Astrocyte of the spinal cord (primary cell): ENCODE data around the gene ATF7.

Experiments
- DNase-seq: peaks from one replicate; pipeline ENCODE4 v3.0.0; 2011; ENCODE audit warnings: low read depth, low spot score
- H3K4me3 ChIP-seq: 2 replicates; pipeline ENCODE4 v1.5.1; 2011; ENCODE audit warnings: low read depth, mild to moderate bottlenecking, low read length, moderate library complexity
- in situ Hi-C: cut with HindIII; loops from 2 replicates; pipeline ENCODE4 v1.10.0; 2017; ENCODE audit warnings: low sequenced_read_pairs
- TF ChIP-seq, protein P1 (sequence below): IDR thresholded peaks from 2 replicates; pipeline ENCODE4 v1.5.1; 2012; ENCODE audit warnings: low read depth, mild to moderate bottlenecking, low read length, inconsistent platforms

ATF7 gene

DNA sequence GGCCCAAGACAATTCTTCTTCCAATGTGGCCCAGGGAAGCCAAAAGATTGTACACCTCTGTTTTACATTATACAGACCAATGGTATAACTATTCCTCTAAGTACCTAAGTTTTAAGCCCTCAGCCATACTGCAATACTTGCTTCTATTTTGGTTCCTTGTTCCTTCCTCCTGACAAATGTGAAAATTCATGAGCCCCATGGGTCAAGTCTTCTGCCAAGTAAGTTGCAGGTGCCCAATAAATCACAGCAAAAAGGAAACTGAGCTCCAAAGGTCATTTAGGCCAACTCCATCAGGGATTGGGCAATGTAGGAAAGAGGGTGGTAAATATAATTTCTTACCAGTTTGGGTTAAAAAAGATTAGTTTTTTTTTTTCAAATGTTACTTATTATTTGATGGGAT, 61.2 kb downstream of the ATF7 start:
- TF ChIP-seq, protein P1, sequence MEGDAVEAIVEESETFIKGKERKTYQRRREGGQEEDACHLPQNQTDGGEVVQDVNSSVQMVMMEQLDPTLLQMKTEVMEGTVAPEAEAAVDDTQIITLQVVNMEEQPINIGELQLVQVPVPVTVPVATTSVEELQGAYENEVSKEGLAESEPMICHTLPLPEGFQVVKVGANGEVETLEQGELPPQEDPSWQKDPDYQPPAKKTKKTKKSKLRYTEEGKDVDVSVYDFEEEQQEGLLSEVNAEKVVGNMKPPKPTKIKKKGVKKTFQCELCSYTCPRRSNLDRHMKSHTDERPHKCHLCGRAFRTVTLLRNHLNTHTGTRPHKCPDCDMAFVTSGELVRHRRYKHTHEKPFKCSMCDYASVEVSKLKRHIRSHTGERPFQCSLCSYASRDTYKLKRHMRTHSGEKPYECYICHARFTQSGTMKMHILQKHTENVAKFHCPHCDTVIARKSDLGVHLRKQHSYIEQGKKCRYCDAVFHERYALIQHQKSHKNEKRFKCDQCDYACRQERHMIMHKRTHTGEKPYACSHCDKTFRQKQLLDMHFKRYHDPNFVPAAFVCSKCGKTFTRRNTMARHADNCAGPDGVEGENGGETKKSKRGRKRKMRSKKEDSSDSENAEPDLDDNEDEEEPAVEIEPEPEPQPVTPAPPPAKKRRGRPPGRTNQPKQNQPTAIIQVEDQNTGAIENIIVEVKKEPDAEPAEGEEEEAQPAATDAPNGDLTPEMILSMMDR = no peak
- no peak overlapping the region for H3K4me3 ChIP-seq
- no peak for DNase-seq
- in situ Hi-C loops = no loop called here

DNA sequence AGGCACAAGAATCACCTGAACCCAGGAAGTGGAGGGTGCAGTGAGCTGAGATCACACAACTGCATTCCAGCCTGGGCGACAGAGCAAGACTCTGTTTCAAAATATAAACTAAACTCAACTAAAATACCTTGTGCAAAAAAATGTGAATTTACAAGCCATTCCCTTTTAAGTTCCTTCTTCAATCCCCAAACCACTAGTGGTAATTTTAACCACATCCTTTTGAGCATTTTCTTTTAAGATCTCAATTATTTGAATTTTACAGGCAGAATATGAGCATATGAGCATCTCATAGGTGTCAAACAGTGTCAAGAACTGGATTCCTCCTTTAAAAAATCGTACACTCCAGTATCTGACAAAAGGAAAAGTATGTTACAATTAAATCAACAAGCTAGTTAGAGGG, 61.9 kb downstream of the ATF7 start:
- no peak overlapping the region for H3K4me3 ChIP-seq
- in situ Hi-C loops = no loop called here
- TF ChIP-seq, protein P1 = no peak
- DNase-seq = no peak

GRCh38 chr12:53563452-53564028, 62.6 kb downstream of the ATF7 start:
- TF ChIP-seq, protein P1 = no peak
- in situ Hi-C loops = no loop called here
- DNase-seq = no peak
- no peak overlapping the region for H3K4me3 ChIP-seq

GRCh38 chr12:53561590-53561953, 64.6 kb downstream of the ATF7 start:
- peak; percentile 93 for DNase-seq
- in situ Hi-C loops = no loop called here

DNA sequence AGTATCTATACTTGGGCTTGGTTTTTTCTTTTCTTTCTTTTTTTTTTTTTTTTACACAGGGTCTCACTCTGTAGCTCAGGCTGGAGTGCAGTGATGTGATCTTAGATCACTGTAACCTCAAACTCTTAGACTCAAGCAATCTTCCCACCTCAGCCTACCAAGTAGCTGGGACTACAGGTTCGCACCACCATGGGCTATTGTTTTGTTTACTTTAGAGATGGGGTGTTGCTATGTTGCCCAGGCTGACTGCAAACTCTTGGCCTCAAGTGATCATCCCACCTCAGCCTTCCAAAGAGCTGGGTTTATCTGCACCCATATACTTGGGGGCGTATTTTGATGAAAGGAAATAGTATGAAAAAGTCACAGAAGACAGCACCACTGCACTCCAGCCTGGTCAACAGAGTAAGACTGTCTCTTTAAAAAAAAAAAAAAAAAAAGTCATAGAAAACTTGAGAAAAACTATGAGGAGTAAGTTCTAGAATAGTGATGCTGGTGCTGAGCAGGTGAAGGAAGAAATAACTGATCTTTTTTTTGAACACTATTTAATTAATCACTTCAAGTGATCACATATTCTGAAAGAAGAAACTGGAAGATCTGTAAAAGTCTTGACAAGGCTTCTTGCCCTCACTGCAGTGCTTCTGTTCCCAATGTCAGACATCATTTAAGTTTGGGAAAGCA, 65.1 kb downstream of the ATF7 start:
- H3K4me3 ChIP-seq = no peak overlapping the region
- DNase-seq = no peak
- in situ Hi-C loops = no loop called here
- TF ChIP-seq, protein P1 = no peak

More at GRCh38 chr12:53561590-53561953, 64.6 kb downstream of the ATF7 start:
- TF ChIP-seq, protein P1 = no peak
- no peak overlapping the region for H3K4me3 ChIP-seq

- TF ChIP-seq, protein P1 = no peak
- DNase-seq = peak; percentile 90
- in situ Hi-C loops = no loop called here
These were observed 65.8 kb downstream of the ATF7 start for GRCh38 chr12:53560351-53560750.

More at GRCh38 chr12:53560351-53560750, 65.8 kb downstream of the ATF7 start:
- H3K4me3 ChIP-seq = no peak overlapping the region
